Upper lobe of right lung (tissue), 1 donor: ENCODE data around the gene REEP5. TPM values are rescaled to one million over a fixed set of nuclear protein-coding genes. Genes with fewer than 3 reads are reported as not detected.

ENCODE experiments used
- ATAC-seq: fragments of 200-7000 bp; cut with Tn5 transposase; one replicate; pipeline ENCODE4 v1.9.1; 2020; ENCODE audit warnings: mild to moderate bottlenecking, moderate library complexity
- DNase-seq: peaks from one replicate; pipeline ENCODE4 v3.0.0-alpha.2; 2020
- H3K27ac ChIP-seq: fragments of 200-600 bp; one replicate; pipeline ENCODE4 v1.8.0; 2022
- H3K27me3 ChIP-seq: fragments of 200-600 bp; one replicate; pipeline ENCODE4 v1.8.0; 2022; ENCODE audit warnings: mild to moderate bottlenecking
- H3K36me3 ChIP-seq: fragments of 200-600 bp; one replicate; pipeline ENCODE4 v1.8.0; 2022
- H3K4me1 ChIP-seq: fragments of 200-600 bp; one replicate; pipeline ENCODE4 v1.8.0; 2022
- H3K4me3 ChIP-seq: fragments of 200-600 bp; one replicate; pipeline ENCODE4 v1.8.0; 2022; ENCODE audit warnings: mild to moderate bottlenecking
- H3K9me3 ChIP-seq: fragments of 200-600 bp; one replicate; pipeline ENCODE4 v1.8.0; 2022
- intact Hi-C: fragments of 100-400 bp; cut with DNase I; formaldehyde crosslinking; loops from one replicate; pipeline ENCODE4 v1.11.0; 2022
- total RNA-seq: library from RNA; stranded (reverse); fragmentation: NEBNext Ultra II Directional; extraction: Animal tissue kit (Norgen Biotek cat#: 25700); gene quantifications from one replicate; pipeline ENCODE4 v1.2.1, GENCODE V29; 2021
- TF ChIP-seq, protein P1 (sequence below): fragments of 200-600 bp; IDR thresholded peaks from one replicate; pipeline ENCODE4 v1.8.0; 2022; ENCODE audit warnings: antibody characterized with exemption
- donor health status: DM: no; HTN: yes; CAD: no; lungs with severe emphysema.

The REEP5 gene
- total RNA-seq, 1 donor from 2014 or later: 108 TPM

DNA sequence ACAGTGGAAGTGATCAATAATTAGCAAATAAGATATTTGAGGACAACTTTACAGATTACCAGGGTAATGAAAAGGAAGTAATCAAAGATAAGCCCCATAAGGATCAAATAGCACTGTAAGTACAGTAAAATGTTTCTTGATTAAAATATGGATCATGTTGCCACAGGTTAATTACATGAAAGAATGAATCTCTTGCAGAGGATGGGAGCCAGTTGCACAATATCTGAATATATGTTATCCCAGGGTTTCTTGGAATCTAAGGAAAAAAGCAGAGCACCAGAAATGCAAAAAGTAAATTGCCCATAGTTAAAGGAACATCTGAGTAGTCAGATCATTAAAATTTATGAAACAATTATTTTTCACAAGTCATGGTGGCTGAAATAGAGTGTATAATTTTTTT is 74.7 kb downstream of the REEP5 start:
- Histone ChIP-seq H3K27ac (no peak overlapping the region), H3K36me3 (no peaks in the 10 kb centered on the region), H3K4me3 (no peak overlapping the region), H3K9me3 (no peaks in the 10 kb centered on the region), H3K4me1 (peaks cover 4% of the 10 kb centered on the region), H3K27me3 (no peaks in the 10 kb centered on the region)
- no peak for ATAC-seq
- no peak for DNase-seq
- intact Hi-C loops: no loop called here
- TF ChIP-seq, protein P1, sequence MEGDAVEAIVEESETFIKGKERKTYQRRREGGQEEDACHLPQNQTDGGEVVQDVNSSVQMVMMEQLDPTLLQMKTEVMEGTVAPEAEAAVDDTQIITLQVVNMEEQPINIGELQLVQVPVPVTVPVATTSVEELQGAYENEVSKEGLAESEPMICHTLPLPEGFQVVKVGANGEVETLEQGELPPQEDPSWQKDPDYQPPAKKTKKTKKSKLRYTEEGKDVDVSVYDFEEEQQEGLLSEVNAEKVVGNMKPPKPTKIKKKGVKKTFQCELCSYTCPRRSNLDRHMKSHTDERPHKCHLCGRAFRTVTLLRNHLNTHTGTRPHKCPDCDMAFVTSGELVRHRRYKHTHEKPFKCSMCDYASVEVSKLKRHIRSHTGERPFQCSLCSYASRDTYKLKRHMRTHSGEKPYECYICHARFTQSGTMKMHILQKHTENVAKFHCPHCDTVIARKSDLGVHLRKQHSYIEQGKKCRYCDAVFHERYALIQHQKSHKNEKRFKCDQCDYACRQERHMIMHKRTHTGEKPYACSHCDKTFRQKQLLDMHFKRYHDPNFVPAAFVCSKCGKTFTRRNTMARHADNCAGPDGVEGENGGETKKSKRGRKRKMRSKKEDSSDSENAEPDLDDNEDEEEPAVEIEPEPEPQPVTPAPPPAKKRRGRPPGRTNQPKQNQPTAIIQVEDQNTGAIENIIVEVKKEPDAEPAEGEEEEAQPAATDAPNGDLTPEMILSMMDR: no peak

DNA sequence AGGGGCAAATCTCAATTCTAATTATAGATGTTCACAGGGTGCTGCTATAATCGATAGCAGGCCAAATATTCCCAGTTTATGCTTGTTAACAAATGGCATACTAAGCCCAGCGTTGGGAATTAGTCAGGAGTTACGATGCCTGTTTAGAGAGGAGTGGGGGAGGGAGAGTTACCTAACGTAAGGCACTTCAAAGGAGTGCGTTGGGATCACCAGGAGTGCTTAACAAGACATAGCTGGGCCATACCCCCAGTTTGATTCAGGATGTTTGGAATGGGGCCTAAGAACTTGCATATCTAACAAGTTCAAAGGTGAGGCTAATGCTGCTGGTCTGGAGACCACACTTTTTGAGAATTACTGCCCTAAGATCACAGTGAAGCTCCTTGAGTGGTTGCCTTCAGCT is 75.5 kb downstream of the REEP5 start:
- TF ChIP-seq, protein P1: no peak
- ATAC-seq (peak; percentile 26), DNase-seq (no peak)
- Histone ChIP-seq H3K4me1 (peaks cover 4% of the 10 kb centered on the region), H3K27ac (no peak overlapping the region), H3K9me3 (no peaks in the 10 kb centered on the region), H3K27me3 (no peaks in the 10 kb centered on the region), H3K4me3 (no peak overlapping the region), H3K36me3 (no peaks in the 10 kb centered on the region)
- intact Hi-C loops: no loop called here

DNA sequence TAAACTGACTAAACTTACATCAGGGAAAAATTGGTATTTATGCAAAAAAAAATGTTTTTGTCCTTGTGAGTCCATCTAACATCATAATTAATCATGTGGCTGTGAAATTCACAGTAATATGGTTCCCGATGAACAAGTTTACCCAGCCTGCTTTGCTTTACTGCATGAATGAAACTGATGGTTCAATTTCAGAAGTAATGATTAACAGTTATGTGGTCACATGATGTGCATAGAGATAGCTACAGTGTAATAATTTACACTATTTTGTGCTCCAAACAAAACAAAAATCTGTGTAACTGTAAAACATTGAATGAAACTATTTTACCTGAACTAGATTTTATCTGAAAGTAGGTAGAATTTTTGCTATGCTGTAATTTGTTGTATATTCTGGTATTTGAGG is 77.5 kb downstream of the REEP5 start:
- intact Hi-C loops: no loop called here
- no peak for ATAC-seq

DNA sequence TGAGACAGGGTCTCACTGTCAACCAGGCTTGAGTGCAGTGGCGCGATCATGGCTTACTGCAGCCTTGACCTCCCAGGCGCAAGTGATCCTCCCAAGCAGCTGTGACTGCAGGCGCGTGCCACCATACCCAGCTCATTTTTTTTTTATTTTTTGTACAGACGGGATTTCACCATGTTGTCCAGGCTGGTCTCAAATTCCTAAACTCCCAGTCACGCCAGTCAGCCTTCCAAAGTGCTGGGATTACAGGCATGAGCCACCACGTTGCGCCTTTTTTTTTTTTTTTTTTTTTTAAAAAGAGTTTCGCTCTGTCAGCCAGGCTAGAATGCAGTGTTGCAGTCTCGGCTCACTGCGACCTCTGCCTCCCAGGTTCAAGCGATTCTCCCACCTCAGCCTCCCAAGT is 88.1 kb downstream of the REEP5 start:
- no peaks in the 10 kb centered on the region for H3K27me3 ChIP-seq
- peaks cover 80% of the 10 kb centered on the region for H3K36me3 ChIP-seq
- DNase-seq (no peak), ATAC-seq (no peak)
- no peak overlapping the region for H3K4me3 ChIP-seq
- no peaks in the 10 kb centered on the region for H3K4me1 ChIP-seq
- no peaks in the 10 kb centered on the region for H3K9me3 ChIP-seq
- no peak overlapping the region for H3K27ac ChIP-seq
- TF ChIP-seq, protein P1: no peak
- intact Hi-C loops: no loop called here

More for the DNA sequence above, 77.5 kb downstream of the REEP5 start:
- Histone ChIP-seq H3K9me3 (no peaks in the 10 kb centered on the region), H3K4me1 (peaks cover 4% of the 10 kb centered on the region), H3K36me3 (peaks cover 9% of the 10 kb centered on the region), H3K27me3 (no peaks in the 10 kb centered on the region), H3K27ac (no peak overlapping the region), H3K4me3 (no peak overlapping the region)
- no peak for DNase-seq
- TF ChIP-seq, protein P1: no peak

DNA sequence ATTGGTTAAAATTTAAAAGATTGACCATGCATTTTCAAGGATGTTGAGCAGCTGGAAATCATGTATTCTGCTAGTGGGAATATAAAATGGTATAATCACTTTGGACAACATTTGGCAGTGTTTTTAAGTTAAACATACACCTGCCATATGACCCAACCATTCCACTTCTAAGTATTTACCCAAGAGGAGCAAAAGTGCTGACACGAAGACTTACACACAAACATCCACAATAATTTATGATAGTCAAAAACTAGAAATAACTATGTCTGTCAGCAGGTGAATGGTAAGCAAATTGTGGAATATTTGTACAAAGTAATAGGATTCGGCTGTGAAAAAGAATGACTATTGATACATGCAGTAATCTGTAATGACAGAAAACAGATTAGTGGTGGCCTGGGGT is 91.6 kb downstream of the REEP5 start:
- ATAC-seq (no peak), DNase-seq (no peak)
- H3K27ac ChIP-seq: no peak overlapping the region
- H3K4me1 ChIP-seq: no peaks in the 10 kb centered on the region
- peaks cover 77% of the 10 kb centered on the region for H3K36me3 ChIP-seq
- H3K9me3 ChIP-seq: no peaks in the 10 kb centered on the region
- TF ChIP-seq, protein P1: no peak
- intact Hi-C loops: no loop called here
- no peak overlapping the region for H3K4me3 ChIP-seq
- no peaks in the 10 kb centered on the region for H3K27me3 ChIP-seq

Other genes starting within 250 kb of the REEP5 start
- gene APC, start 184.3 kb downstream of the REEP5 start, total RNA-seq: 54.1 TPM
- gene SRP19, start 60.9 kb downstream of the REEP5 start, total RNA-seq: 22.8 TPM
- 51.1 TPM for gene DCP2, start 54.6 kb upstream of the REEP5 start, total RNA-seq